ENCODE measurements around the gene STX5.
A peak's percentile ranks its signal among the peaks of the same experiment; 100 is the strongest.

The STX5 gene

GRCh38 chr11:62810748-62811147 lies 21.1 kb downstream of the STX5 start:
- no peak for DNase-seq
- Histone ChIP-seq H3K79me2 (ENCODE audit: insufficient read depth, low read length) (no peaks in the 10 kb centered on the region), H3K4me3 (ENCODE audit: low read depth in 1 of 2, low read length in 2 of 2) (no peak overlapping the region), H3K9ac (ENCODE audit: low read depth, low read length) (no peak overlapping the region), H3K27ac (ENCODE audit: low read length) (no peak overlapping the region), H4K20me1 (ENCODE audit: insufficient read depth, low read length) (no peaks in the 10 kb centered on the region), H3K36me3 (ENCODE audit: insufficient read depth, low read length) (peaks cover 9% of the 10 kb centered on the region; the same call in 1 of the 2 replicates), H2AFZ (ENCODE audit: low read depth, low read length) (no peak overlapping the region), H3K27me3 (ENCODE audit: insufficient read depth, low read length, poor library complexity) (no peaks in the 10 kb centered on the region), H3K9me3 (ENCODE audit: insufficient read depth, low read length, severe bottlenecking) (no peaks in the 10 kb centered on the region), H3K4me2 (ENCODE audit: insufficient read depth, low read length) (no peak overlapping the region), H3K4me1 (ENCODE audit: insufficient read depth, low read length) (peaks cover 11% of the 10 kb centered on the region)
- ATAC-seq (ENCODE audit: insufficient read depth, low read depth), result no peak
- TF ChIP-seq CTCF (IDR thresholded peaks at IDR 0.05; ENCODE audit: borderline replicate concordance, extremely low read depth, low read length, poor library complexity, severe bottlenecking), result no peak
- TF ChIP-seq EZH2 (IDR thresholded peaks at IDR 0.05; ENCODE audit: borderline replicate concordance, low read depth, low read length, severe bottlenecking), result no peak

- no peaks in the 10 kb centered on the region for H3K9me3 ChIP-seq (ENCODE audit: insufficient read depth, low read length, severe bottlenecking)
- 0 out of 4 replicates have a peak overlapping the region, but pooled peaks of 1 of the 2 experiments have one; percentile 73 for H3K4me3 ChIP-seq (ENCODE audit: low read depth in 1 of 2, low read length in 2 of 2)
- H3K9ac ChIP-seq (ENCODE audit: low read depth, low read length), result no peak overlapping the region; the same call in 1 of the 2 replicates
- H3K79me2 ChIP-seq (ENCODE audit: insufficient read depth, low read length), result peaks cover 35% of the 10 kb centered on the region
- no peak overlapping the region for H2AFZ ChIP-seq (ENCODE audit: low read depth, low read length)
- H3K4me2 ChIP-seq (ENCODE audit: insufficient read depth, low read length), result peak overlapping the region; percentile 85
- no peak for ATAC-seq (ENCODE audit: insufficient read depth, low read depth)
- H3K36me3 ChIP-seq (ENCODE audit: insufficient read depth, low read length), result peaks cover 24% of the 10 kb centered on the region
- no peaks in the 10 kb centered on the region for H3K27me3 ChIP-seq (ENCODE audit: insufficient read depth, low read length, poor library complexity)
- no peak overlapping the region; the same call in 1 of the 2 replicates for H3K27ac ChIP-seq (ENCODE audit: low read length)
- TF ChIP-seq CTCF (IDR thresholded peaks at IDR 0.05; ENCODE audit: borderline replicate concordance, extremely low read depth, low read length, poor library complexity, severe bottlenecking) (no peak), EZH2 (IDR thresholded peaks at IDR 0.05; ENCODE audit: borderline replicate concordance, low read depth, low read length, severe bottlenecking) (no peak)
- DNase-seq, result no peak
- peaks cover 29% of the 10 kb centered on the region for H3K4me1 ChIP-seq (ENCODE audit: insufficient read depth, low read length)
- H4K20me1 ChIP-seq (ENCODE audit: insufficient read depth, low read length), result peaks cover 15% of the 10 kb centered on the region; the same call in 1 of the 2 replicates
Observed at GRCh38 chr11:62806611-62807121, 25.2 kb downstream of the STX5 start.

- Histone ChIP-seq H3K9me3 (ENCODE audit: insufficient read depth, low read length, severe bottlenecking) (no peaks in the 10 kb centered on the region), H3K4me2 (ENCODE audit: insufficient read depth, low read length) (peak overlapping the region; percentile 85), H3K27me3 (ENCODE audit: insufficient read depth, low read length, poor library complexity) (no peaks in the 10 kb centered on the region), H4K20me1 (ENCODE audit: insufficient read depth, low read length) (peaks cover 15% of the 10 kb centered on the region; the same call in 1 of the 2 replicates), H3K27ac (ENCODE audit: low read length) (peak overlapping the region; percentile 73), H3K9ac (ENCODE audit: low read depth, low read length) (peak overlapping the region; percentile 84), H3K79me2 (ENCODE audit: insufficient read depth, low read length) (peaks cover 42% of the 10 kb centered on the region), H3K4me3 (ENCODE audit: low read depth in 1 of 2, low read length in 2 of 2) (peak overlapping the region; percentile 42 to 73; a peak in 3 of 4 replicates), H3K36me3 (ENCODE audit: insufficient read depth, low read length) (peaks cover 31% of the 10 kb centered on the region), H3K4me1 (ENCODE audit: insufficient read depth, low read length) (peaks cover 29% of the 10 kb centered on the region), H2AFZ (ENCODE audit: low read depth, low read length) (peak overlapping the region; percentile 90)
- TF ChIP-seq EZH2 (IDR thresholded peaks at IDR 0.05; ENCODE audit: borderline replicate concordance, low read depth, low read length, severe bottlenecking) (no peak), CTCF (IDR thresholded peaks at IDR 0.05; ENCODE audit: borderline replicate concordance, extremely low read depth, low read length, poor library complexity, severe bottlenecking) (no peak)
- no peak for ATAC-seq (ENCODE audit: insufficient read depth, low read depth)
- DNase-seq, result no peak
Observed at GRCh38 chr11:62805961-62806441, 25.9 kb downstream of the STX5 start.
